ENCODE results near the gene UPF2.

DNA sequence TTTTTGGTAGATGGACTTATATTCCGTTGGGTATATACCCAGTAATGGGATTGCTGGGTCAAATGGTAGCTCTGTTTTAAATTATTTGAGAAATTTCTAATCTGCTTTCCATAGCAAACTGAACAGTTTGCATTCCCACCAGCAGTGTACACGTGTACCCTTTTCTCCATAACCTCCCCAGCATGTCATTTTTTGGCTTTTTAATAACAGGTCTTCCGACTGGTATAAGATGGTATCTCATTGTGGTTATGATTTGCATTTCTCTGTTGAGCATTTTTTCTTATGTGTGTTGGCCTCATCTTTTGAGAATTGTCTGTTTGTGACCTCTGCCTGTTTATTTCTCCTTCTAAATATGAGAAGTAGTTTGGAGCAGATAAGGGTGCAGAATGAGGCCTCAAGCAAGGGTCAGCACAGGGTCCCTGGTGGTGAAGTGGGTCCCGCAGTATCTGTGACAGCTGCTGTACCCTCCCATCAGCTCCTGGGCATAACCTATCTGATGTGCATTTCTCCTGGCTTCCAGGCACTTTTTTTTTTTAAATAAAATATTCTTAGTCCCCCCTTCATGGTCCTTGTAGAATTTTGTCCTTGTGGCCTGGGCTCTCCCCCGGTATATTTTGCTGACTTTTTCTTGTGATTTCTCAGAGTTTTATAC is 145.9 kb downstream of the UPF2 start:
- no peak for TF ChIP-seq RELA (IDR thresholded peaks at IDR 0.05; ENCODE audit: borderline replicate concordance, partially characterized antibody)
- TF ChIP-seq, protein P1, sequence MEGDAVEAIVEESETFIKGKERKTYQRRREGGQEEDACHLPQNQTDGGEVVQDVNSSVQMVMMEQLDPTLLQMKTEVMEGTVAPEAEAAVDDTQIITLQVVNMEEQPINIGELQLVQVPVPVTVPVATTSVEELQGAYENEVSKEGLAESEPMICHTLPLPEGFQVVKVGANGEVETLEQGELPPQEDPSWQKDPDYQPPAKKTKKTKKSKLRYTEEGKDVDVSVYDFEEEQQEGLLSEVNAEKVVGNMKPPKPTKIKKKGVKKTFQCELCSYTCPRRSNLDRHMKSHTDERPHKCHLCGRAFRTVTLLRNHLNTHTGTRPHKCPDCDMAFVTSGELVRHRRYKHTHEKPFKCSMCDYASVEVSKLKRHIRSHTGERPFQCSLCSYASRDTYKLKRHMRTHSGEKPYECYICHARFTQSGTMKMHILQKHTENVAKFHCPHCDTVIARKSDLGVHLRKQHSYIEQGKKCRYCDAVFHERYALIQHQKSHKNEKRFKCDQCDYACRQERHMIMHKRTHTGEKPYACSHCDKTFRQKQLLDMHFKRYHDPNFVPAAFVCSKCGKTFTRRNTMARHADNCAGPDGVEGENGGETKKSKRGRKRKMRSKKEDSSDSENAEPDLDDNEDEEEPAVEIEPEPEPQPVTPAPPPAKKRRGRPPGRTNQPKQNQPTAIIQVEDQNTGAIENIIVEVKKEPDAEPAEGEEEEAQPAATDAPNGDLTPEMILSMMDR (IDR thresholded peaks at IDR 0.05 in 2 of 3, conservative IDR thresholded peaks at IDR 0.05 in 1 of 3; ENCODE audit: control insufficient read depth in 2 of 3, extremely low read depth in 1 of 3, insufficient read depth in 1 of 3, low read depth in 3 of 3, low read length in 3 of 3) = no peak

Measured in GM12878 (cell line).